ENCODE data around the gene CLSTN2.

DNA sequence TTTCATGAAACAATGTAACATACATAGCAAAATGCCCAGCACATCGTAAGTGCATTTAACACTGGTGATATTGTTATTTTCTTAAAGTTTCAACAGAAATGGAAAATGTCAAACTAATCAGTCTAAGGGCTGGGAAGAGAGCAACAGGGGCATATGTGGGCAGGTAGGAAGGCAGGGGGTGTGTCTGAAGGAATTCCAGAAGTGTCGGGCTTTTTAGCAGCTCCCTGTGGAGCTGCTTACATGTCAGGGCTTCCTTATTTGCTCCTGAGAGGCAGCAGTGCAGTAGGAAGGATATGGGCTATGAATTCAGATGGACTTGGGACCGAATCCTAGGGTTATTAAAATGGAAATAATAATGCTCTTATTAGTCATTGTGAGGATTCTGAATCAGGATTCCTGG, 311.6 kb downstream of the CLSTN2 start:
- TF ChIP-seq CTCF (IDR thresholded peaks at IDR 0.05; ENCODE audit: low read depth, low read length, poor library complexity, severe bottlenecking) (no peak), EZH2phosphoT487 (IDR thresholded peaks at IDR 0.05; ENCODE audit: borderline replicate concordance, low read length) (no peak)

Measured in DOHH2 (cell line).